Epithelial cell of prostate (primary cell): ENCODE measurements around the gene POLR2H.

ENCODE experiments used
- DNase-seq: peaks from one replicate; pipeline ENCODE4 v3.0.0-alpha.2; 2011; ENCODE audit warnings: low read depth, low spot score
- H3K27ac ChIP-seq: fragments of 450-650 bp; 2 replicates; pipeline ENCODE4 v1.5.1; 2017; ENCODE audit warnings: mild to moderate bottlenecking

The POLR2H gene

DNA sequence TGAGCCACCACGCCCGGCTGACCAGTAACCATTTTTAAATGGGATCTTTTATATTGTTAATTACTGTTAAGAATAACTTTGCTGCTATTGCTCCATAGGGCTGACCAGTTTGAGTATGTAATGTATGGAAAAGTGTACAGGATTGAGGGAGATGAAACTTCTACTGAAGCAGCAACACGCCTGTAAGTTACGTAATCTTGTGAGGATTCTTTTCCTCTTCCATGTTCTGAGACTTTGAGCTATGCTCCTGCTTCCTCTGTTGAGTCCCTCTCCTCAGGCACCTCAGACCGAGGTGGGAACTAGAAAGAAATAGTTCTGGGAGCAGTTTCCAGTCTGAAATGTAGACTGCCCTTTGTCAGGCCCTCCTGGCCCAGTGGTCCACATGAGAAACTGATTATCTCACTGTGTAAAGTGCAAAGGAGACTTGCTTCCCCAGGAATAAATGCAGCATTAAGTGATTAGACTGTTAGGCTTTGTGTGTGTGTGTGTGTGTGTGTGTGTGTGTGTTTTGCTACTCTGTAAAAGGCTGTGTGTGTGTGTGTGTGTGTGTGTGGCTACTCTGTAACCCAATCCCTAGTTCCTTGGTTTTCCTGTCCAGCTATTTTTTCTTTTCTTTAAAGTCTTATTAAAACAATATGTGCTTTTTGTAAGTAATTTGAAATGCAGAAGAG, 5.2 kb downstream of the POLR2H start:
- H3K27ac ChIP-seq, result no peak overlapping the region
- DNase-seq, result no peak

DNA sequence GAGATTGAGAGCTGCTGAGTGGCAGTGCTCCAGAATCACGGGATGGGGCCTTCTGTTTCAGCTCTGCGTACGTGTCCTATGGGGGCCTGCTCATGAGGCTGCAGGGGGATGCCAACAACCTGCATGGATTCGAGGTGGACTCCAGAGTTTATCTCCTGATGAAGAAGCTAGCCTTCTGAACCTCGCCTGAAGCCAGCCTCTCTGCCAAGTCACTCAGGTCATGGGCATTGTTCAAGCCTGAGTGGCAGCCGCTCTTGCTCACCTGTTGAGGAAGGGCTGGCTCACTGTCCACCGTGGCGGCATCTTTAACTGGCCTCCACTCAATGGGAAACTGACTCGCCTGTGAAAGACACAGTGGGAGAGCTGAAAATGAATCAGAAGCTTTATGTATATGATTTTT, 6.6 kb downstream of the POLR2H start:
- DNase-seq, result no peak
- H3K27ac ChIP-seq, result no peak overlapping the region

DNA sequence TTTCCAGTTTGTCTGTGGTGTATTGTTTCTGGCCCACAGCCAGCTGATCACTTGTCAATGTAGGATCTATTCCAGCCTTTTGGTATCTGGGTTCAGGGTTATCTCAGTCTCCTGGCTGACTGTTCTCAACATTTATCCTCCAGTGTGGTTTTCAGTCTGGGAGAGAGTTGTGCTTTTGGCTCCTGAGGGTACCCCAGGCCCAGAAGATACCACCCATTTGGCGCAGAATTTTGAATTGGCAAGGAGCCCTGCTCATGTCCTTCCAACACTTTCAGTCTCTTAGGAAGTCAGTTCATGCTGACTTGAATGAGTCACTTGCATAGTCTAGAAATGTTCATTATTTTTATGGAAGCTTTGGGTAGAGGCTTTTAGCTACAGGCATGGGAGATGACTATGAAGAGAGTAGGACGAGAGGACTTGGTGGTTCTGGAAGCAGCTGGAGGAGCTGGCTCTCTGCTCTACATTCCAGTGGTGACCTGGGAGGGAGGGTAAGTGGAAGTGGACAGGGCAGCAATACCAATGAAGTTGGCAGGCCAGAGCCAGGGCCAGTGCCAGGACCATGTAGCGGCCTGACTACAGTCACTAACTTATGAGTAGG, 7.2 kb downstream of the POLR2H start:
- no peak overlapping the region for H3K27ac ChIP-seq
- DNase-seq, result no peak

DNA sequence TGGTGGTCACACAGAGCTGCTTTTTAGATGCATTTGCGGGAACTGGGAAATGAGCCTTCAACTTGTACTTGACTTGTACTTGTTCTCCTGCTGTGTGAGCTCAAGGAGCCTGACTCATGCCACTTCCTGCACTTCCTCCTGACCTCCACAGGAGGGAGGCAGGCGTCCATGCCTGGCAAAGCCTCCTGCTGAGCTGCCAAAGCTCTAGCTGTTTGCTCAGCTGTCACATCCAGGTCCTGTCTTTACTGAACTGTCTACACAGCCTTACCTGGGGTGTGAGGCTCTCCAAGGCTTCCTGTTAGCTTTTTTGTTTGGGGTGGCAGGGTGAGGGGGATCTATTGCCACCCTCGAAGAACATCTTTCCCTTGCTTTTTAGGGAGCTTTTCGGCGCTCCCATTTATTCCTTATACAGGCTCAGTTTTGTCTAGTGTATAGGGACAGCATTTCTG, 10.1 kb downstream of the POLR2H start:
- H3K27ac ChIP-seq, result no peak overlapping the region
- peak; percentile 60 for DNase-seq

DNA sequence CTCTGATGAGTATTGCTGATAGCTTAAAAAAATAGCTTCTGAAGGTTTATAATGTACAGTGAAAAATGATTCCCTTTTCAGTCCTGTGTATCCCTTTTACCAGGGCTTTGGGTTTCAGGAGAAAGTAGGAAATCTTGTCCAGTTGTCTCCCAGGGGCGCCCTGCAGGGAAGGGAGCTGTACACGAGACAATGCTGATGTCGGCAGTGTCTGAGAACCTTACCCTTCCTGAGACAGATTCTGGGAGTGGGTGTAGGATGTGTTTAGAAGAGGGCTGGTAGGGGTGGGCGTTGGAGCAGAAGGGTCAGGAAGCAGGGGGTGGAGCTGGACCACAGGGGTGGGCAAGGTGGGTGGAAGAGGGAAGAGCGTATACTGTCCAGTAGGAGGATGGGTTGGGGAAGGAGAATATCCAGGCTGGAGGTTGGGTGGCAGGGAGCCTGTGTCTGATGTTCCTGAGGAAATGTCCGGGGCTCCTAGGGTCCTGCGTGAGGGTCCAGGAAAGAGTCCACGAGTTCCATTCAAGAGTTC, 10.8 kb downstream of the POLR2H start:
- no peak for DNase-seq

DNA sequence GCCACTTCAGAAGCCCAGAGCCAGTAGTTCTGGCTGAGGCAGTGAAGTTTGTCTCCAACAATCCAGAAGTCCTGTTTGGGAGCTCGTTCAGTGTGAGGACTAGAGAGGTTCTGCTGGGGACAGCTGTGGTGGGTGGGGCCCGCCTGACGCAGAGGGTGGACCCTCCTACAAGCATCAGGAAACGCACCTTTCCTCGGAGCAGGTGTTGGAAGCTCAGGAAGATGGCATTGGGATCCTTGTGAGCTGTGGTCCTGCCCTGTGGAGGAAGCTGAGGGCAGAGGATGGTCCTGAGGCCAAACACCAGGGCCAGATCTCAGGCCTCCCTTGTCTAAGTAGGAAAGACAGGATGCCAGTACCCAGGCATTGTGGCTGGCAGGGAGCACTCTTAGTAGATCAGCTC, 11.4 kb downstream of the POLR2H start:
- no peak for DNase-seq
- H3K27ac ChIP-seq, result no peak overlapping the region

More for the DNA sequence above, 10.8 kb downstream of the POLR2H start:
- H3K27ac ChIP-seq, result no peak overlapping the region

DNA sequence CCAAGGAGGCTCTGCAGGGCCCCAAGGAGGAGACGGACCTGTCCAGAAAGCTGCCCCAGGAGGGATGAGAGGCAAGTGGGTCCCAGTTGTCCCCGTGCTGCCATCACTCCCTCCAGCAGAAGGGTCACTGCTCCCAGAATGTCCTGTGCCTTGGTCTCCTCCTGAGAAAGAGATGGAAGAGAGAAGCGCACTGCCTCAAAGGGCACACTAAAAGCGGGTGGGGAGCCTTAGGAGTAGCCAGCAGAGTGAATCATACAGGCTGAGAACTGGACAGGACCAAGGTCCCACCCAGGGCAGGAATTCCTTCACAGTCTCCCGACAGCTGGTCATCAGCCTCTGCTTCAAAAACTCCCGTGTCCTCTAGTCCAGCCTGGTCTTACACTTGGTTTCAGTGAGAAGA, 11.9 kb downstream of the POLR2H start:
- no peak overlapping the region for H3K27ac ChIP-seq
- no peak for DNase-seq

DNA sequence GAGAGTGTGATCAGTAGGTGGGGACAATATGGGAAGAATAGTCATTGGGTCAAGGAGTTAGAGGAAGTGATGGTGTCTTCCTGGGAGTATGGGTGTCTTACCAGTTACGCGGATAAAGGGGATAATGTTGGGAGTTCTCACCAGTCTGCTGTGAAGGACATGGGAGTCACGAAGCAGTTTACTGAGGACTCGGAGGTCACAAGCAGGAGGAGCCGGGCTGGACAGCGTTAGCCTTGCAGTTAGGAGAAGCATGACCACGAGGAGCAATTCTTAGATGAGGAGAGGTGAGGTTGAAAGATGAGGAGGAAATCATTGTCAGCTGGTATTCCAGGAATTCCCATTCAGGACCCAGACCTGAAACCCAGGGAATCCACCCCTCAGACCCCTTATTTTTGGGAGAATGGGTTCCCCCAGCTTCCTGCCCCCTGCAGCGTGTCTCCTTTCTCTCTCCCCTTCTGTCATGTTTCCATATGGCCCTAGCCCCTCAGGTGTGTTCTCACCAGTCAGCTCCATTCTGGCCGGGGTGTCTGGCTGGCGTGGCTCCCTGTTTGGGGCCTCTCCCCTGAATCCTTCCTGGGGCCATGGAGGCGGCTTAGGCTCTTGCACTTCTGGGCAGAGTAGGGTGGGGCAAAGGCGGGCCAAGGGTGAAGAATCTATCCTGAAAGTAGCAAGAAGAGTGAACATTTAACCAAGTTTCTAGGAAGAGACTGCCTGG, 14.4 kb downstream of the POLR2H start:
- no peak overlapping the region for H3K27ac ChIP-seq

DNA sequence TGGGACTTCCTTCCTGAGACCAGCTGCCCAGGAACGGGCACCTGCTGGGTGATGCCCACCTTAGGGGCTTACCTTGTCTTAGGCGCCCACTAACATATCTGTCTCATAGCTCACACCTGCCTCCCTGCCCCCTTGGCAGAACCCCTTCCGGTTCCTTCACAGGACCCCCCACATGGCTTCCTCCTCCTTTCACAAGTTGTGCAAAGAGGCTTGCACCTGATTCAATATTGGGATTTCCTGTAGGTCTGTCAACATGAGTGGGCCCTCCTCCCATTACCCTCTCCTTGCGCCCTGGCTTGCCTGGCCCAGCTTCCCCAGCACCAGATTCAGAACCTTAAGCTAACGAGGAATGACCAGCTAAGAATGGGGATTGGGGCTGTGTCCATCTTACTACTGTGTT, 15.9 kb downstream of the POLR2H start:
- no peak overlapping the region for H3K27ac ChIP-seq
- DNase-seq, result no peak

More for the DNA sequence above, 14.4 kb downstream of the POLR2H start:
- no peak for DNase-seq

DNA sequence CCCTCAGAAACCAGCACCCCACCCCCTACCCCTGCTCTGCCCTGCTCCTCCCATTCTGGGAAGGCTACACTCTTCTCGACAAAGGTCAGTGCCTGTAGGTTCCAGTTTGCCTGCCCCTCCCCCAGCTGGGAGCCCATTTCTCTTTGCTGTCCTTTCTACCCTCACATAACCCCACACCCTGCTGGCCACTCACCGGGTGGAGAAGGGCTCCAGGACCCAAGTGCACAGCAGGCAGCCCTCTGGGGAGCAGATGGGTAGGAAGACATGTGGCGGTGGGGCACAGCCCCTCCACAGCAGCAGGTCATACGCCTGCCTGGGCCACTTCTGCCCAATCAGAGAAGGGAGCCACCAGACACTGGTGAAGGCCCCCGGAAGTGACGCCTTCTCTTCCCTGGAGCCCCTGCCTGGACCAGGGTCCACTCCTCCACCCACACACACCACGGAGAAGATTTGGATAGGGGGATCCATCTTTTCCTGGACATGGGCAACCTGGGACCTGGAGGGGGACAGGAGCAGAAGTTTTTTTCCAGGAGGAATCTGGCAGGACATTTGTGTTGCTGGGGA, 16.5 kb downstream of the POLR2H start, which contains the start of gene THPO:
Gene THPO, minus strand, starts transcription at position 326 of the 564 bp plus-strand sequence. CDS start 1,948 bp downstream, outside the sequence.
- H3K27ac ChIP-seq, result no peak within 1 kb of the TSS
- no peak for DNase-seq

DNA sequence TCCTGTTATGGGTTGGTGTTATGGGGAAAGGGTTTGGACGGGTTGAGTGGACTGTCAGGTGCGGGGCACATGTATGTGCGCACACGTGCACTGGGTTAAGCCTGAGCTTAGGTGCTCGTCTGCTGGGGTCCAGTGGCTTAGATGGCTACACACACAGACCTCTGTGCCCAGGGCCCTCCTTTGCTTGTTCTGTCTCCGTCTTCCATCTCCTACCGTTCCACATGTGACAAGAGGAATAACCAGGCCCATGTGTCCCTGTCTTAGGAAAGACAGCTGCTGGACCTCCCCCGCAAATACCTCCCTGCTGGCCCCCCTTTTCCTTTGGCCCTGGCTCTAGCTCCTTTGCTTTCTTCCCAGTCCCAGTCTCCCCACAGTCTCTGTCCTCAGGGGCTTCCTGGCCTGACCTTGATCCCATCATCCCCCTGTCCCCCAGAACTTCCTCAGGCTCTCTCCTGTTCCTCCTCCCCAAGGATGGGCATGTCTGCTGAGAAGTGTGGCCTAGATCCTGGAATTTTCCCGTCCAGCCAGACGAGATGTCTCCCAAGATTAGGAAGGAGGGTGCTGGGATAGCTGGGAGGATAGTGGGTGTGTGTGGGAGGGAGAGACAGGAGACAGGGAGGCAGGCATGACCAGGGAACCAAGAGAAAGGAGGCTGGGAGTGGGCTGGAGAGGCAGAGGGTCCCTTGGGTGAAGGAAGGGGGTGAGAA, 17.3 kb downstream of the POLR2H start:
- no peak overlapping the region for H3K27ac ChIP-seq
- DNase-seq, result no peak

DNA sequence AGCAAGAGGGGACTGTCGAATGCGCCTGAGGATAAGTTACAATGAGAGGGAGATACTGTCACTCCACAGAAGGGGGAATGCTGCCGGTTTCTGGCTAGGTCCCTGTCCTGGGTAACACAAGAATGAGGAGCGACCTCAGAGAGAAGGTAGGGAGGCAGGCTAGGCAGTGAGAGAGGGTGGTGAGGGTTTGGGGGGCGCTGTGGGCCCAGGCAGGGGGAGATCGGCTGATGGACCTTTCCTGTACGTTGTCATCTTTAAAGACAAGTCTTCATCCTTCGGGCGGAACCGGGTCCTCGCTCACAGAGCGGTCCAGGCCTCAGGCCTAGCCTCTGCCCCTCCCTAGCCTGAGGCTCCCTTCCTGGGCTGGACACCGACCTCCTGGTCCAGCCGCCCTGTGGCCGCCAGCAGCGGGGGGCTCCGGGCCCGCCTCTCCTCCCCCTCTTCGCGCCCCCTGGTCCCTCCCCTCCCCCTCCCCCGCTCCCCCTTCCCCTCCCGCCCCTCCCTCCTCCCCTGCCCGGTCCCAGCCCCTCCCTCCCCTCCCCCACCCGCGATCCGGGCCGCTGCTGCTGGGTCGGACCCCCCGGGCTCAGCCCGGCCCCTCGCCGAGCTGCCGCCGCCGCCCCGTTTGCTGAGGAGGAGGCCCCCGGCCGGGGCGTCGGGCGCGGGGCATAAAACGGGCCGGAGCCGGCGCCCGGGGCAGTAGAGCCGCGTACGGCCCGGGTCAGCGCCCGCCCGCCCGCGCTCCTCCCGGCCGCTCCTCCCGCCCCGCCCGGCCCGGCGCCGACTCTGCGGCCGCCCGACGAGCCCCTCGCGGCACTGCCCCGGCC, 18.1 kb downstream of the POLR2H start, which contains the start of gene CHRD:
Gene CHRD, plus strand, starts transcription at position 697 of the 827 bp plus-strand sequence. CDS start 265 bp downstream, outside the sequence.
- DNase-seq, result no peak
- H3K27ac ChIP-seq, result no peak within 1 kb of the TSS

DNA sequence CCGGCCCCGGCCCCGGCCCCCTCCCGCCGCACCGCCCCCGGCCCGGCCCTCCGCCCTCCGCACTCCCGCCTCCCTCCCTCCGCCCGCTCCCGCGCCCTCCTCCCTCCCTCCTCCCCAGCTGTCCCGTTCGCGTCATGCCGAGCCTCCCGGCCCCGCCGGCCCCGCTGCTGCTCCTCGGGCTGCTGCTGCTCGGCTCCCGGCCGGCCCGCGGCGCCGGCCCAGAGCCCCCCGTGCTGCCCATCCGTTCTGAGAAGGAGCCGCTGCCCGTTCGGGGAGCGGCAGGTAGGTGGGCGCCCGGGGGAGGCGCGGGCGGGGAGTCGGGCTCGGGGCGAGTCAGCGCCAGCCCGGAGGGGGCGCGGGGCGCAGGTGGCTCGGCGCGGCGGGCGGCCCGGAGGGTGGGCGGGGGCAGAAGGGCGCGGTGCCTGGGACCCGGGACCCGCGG, 18.7 kb downstream of the POLR2H start:
- DNase-seq, result no peak
- H3K27ac ChIP-seq, result no peak overlapping the region

DNA sequence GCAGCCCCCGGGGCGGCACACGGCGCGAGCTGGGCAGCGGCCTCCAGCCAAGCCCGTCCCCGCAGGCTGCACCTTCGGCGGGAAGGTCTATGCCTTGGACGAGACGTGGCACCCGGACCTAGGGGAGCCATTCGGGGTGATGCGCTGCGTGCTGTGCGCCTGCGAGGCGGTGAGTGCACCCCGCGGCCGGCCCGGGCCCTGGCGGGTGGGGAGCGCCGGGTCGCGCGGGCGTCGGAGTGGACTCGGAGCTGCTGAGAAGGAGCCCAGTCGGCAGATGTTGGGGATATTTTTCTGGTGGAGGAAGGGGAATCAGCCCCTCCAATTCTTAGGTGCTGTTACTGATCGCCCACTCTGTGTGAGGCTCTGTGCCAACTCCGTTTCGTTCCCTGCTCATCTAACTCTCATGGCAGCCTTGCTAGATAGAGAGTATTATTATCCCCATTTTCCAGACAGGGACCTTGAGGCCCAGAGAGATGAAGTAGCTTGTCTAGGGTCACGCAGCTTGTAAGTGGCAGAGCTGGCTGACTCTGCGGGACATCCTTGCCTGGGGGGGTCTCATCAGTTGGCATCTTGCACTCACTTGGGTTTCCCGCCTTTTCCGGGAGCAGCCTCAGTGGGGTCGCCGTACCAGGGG, 19.2 kb downstream of the POLR2H start:
- no peak overlapping the region for H3K27ac ChIP-seq
- DNase-seq, result no peak

DNA sequence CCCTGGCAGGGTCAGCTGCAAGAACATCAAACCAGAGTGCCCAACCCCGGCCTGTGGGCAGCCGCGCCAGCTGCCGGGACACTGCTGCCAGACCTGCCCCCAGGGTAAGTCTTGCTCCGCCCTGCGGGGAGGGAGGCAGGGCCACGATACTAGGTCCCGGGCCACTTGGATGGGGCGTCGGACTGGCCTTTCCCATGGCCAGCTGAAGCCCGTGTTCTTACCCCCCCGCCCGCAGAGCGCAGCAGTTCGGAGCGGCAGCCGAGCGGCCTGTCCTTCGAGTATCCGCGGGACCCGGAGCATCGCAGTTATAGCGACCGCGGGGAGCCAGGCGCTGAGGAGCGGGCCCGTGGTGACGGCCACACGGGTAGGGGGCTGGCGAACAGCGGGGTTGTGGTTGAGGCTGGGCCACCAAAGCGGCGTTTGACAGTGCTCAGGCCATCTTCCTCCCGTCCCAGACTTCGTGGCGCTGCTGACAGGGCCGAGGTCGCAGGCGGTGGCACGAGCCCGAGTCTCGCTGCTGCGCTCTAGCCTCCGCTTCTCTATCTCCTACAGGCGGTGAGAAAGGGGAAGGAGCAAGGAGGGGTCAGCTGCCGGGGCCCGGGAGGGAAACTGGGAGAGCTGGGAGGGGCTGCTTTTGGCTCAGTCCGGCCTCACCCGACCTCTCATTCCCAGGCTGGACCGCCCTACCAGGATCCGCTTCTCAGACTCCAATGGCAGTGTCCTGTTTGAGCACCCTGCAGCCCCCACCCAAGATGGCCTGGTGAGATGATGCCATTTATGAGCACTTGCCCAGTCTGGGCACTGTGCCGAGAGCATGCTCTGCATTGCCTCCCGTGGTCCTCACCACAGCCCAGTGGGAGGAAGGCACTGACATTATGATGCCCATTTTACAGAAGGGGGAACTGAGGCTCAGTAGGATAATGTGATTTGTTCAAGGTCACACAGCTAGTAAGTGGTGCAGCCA, 20.0 kb downstream of the POLR2H start:
- no peak for DNase-seq
- no peak overlapping the region for H3K27ac ChIP-seq

DNA sequence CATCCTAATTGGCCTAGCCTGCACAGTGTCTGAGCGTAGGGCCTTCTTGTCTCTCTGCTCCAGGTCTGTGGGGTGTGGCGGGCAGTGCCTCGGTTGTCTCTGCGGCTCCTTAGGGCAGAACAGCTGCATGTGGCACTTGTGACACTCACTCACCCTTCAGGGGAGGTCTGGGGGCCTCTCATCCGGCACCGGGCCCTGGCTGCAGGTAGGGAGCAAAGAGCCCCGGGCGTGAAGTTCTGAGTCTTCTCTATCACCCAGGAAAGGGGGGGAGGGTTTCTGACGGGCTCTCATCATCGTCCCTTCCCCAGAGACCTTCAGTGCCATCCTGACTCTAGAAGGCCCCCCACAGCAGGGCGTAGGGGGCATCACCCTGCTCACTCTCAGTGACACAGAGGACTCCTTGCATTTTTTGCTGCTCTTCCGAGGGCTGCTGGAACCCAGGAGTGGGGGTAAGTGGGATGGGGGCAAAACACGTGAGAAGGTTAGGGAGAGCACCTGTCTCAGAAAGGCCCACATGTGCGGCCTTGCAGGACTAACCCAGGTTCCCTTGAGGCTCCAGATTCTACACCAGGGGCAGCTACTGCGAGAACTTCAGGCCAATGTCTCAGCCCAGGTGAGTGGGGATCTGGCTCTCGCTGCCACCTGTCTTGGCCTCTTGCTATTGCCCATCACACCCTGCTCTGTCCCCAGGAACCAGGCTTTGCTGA, 21.0 kb downstream of the POLR2H start:
- no peak overlapping the region for H3K27ac ChIP-seq
- DNase-seq, result no peak
